ENCODE results near the gene COL4A1. TPM values are rescaled to one million over a fixed set of nuclear protein-coding genes. Genes with fewer than 3 reads are reported as not detected.

The COL4A1 gene
- total RNA-seq, 3 donors from 2014 or later, result 118 to 1,008 (median 370) TPM

- Histone ChIP-seq H3K4me3 (peak overlapping the region in 1 of 3 donors; percentile 12), H3K4me1 (no peaks in the 10 kb centered on the region), H3K9me3 (no peaks in the 10 kb centered on the region), H3K36me3 (no peaks in the 10 kb centered on the region), H3K27ac (peak overlapping the region; percentile 78 to 84), H3K27me3 (no peaks in the 10 kb centered on the region)
- intact Hi-C loops (cut with DNase I; ENCODE audit: low total_unique reads), result no loop called here
- TF ChIP-seq POLR2A (IDR thresholded peaks at IDR 0.05), result no peak
- no peak for TF ChIP-seq POLR2AphosphoS5 (IDR thresholded peaks at IDR 0.05)
- TF ChIP-seq CTCF (IDR thresholded peaks at IDR 0.05), result no peak
- DNase-seq (ENCODE audit: low spot score in 2 of 2), result no peak
Measured at GRCh38 chr13:110348309-110349105, 41.5 kb upstream of the COL4A1 start.

- peak overlapping the region in 1 of 3 donors; percentile 12 for H3K4me3 ChIP-seq
- H3K27ac ChIP-seq, result peak overlapping the region; percentile 78 to 84
- peak; percentile 66 to 88 for DNase-seq (ENCODE audit: low spot score in 2 of 2)
- H3K36me3 ChIP-seq, result no peaks in the 10 kb centered on the region
- intact Hi-C loops (cut with DNase I; ENCODE audit: low total_unique reads), result no loop called here
- TF ChIP-seq CTCF (IDR thresholded peaks at IDR 0.05) (no peak), POLR2AphosphoS5 (IDR thresholded peaks at IDR 0.05) (peak in 1 of 3 donors; percentile 22), POLR2A (IDR thresholded peaks at IDR 0.05) (no peak)
- no peaks in the 10 kb centered on the region for H3K9me3 ChIP-seq
- no peaks in the 10 kb centered on the region for H3K27me3 ChIP-seq
- H3K4me1 ChIP-seq, result no peaks in the 10 kb centered on the region
Measured at GRCh38 chr13:110347535-110348308, 40.8 kb upstream of the COL4A1 start.

GRCh38 chr13:110347088-110347487 lies 40.1 kb upstream of the COL4A1 start:
- intact Hi-C loops (cut with DNase I; ENCODE audit: low total_unique reads), result no loop called here
- TF ChIP-seq POLR2A (IDR thresholded peaks at IDR 0.05), result no peak
- H3K27me3 ChIP-seq, result no peaks in the 10 kb centered on the region
- DNase-seq (ENCODE audit: low spot score in 2 of 2), result no peak
- peak overlapping the region; percentile 78 to 84 for H3K27ac ChIP-seq
- H3K4me1 ChIP-seq, result no peaks in the 10 kb centered on the region
- H3K9me3 ChIP-seq, result no peaks in the 10 kb centered on the region
- no peaks in the 10 kb centered on the region for H3K36me3 ChIP-seq
- no peak overlapping the region for H3K4me3 ChIP-seq

GRCh38 chr13:110346661-110347067 lies 39.7 kb upstream of the COL4A1 start:
- no peaks in the 10 kb centered on the region for H3K27me3 ChIP-seq
- H3K36me3 ChIP-seq, result no peaks in the 10 kb centered on the region
- intact Hi-C loops (cut with DNase I; ENCODE audit: low total_unique reads), result no loop called here
- DNase-seq (ENCODE audit: low spot score in 2 of 2), result no peak
- no peak overlapping the region for H3K4me3 ChIP-seq
- no peaks in the 10 kb centered on the region for H3K9me3 ChIP-seq
- TF ChIP-seq POLR2AphosphoS5 (IDR thresholded peaks at IDR 0.05) (no peak), POLR2A (IDR thresholded peaks at IDR 0.05) (no peak), CTCF (IDR thresholded peaks at IDR 0.05) (no peak)
- H3K4me1 ChIP-seq, result no peaks in the 10 kb centered on the region
- peak overlapping the region; percentile 78 to 84 for H3K27ac ChIP-seq

- Histone ChIP-seq H3K4me1 (peaks cover 0 to 6% of the 10 kb centered on the region in 2 donors), H3K27ac (peak overlapping the region; percentile 63 to 84)
Measured at GRCh38 chr13:110345701-110346100, 38.7 kb upstream of the COL4A1 start.

GRCh38 chr13:110345266-110345665 lies 38.3 kb upstream of the COL4A1 start:
- no peak overlapping the region for H3K4me3 ChIP-seq
- intact Hi-C loops (cut with DNase I; ENCODE audit: low total_unique reads), result no loop called here
- no peaks in the 10 kb centered on the region for H3K27me3 ChIP-seq
- H3K36me3 ChIP-seq, result no peaks in the 10 kb centered on the region
- no peak for TF ChIP-seq POLR2A (IDR thresholded peaks at IDR 0.05)
- no peak for TF ChIP-seq CTCF (IDR thresholded peaks at IDR 0.05)
- no peak for TF ChIP-seq POLR2AphosphoS5 (IDR thresholded peaks at IDR 0.05)
- peak overlapping the region; percentile 63 to 84 for H3K27ac ChIP-seq
- H3K9me3 ChIP-seq, result no peaks in the 10 kb centered on the region
- H3K4me1 ChIP-seq, result peaks cover 0 to 6% of the 10 kb centered on the region in 2 donors
- DNase-seq (ENCODE audit: low spot score in 2 of 2), result no peak

More at GRCh38 chr13:110345701-110346100, 38.7 kb upstream of the COL4A1 start:
- intact Hi-C loops (cut with DNase I; ENCODE audit: low total_unique reads), result no loop called here
- Histone ChIP-seq H3K4me3 (no peak overlapping the region), H3K27me3 (no peaks in the 10 kb centered on the region), H3K9me3 (no peaks in the 10 kb centered on the region), H3K36me3 (no peaks in the 10 kb centered on the region)
- DNase-seq (ENCODE audit: low spot score in 2 of 2), result no peak
- TF ChIP-seq POLR2A (IDR thresholded peaks at IDR 0.05), result no peak
